OCI-LY1 (cell line): Measurements from ENCODE around the gene USP10.

Source experiments
- CTCF ChIP-seq: fragments of 200-600 bp; sonication (generic), shearing (Covaris generic); IDR thresholded peaks from 2 replicates; pipeline ENCODE4 v1.5.1; 2017; ENCODE audit warnings: mild to moderate bottlenecking, antibody characterized with exemption, low read length, moderate library complexity, mixed read lengths
- EZH2 ChIP-seq: fragments of 200-600 bp; sonication (generic), shearing (Covaris generic); IDR thresholded peaks from 2 replicates; pipeline ENCODE4 v1.8.0; 2017; ENCODE audit warnings: borderline replicate concordance, mixed run types, mild to moderate bottlenecking, antibody characterized with exemption, low read length, moderate library complexity, mixed read lengths

- TF ChIP-seq CTCF, result no peak
- TF ChIP-seq EZH2, result no peak
These were observed 65.2 kb downstream of the USP10 start for GRCh38 chr16:84764970-84765369.
